Measurements from ENCODE around the gene CDK5RAP3. TPM values are rescaled to one million over a fixed set of nuclear protein-coding genes. Genes with fewer than 3 reads are reported as not detected.

The CDK5RAP3 gene
- total RNA-seq, 1 donor from 2014 or later: 52.3 TPM

DNA sequence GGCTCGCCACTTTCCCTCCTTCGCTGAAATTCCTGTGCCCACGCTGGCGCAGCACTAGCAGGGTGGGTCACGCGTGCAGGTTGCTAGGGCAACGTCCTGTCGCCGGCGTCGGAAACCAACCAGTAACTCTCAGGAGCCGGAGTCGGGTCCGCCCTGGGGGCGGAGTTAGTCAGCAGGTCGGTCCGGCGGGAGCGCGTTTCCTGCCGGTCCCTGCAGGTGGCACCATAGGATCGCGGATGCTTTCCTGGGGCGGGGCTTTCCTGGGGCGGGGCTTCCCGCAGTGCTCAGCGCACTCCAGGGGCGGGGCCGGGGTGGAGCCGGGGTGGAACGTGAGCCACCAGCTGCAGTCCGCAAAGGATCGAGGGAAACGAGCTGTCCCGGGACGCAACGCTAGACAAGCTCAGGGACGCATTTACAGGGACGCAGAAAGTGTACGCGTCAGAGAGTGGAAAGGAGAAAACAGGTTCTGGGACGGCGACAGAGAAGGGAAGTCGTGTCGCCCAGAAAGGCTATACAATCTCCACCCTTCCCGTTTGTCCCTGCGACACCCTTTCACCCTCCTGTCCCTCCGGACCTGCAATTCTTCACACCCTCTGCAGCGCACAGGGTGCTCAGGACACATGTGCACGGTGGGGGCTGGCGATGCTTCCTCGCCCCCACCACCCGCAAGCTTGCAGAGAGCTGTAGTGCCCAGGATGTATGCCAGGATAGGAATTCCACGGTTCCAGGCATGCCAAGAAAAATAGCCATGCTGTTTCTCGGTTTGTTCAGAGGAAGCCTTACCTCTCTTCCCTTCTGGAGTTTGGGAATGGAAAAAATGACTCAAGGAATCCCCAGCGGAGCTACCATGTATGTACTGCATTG, 54.4 kb downstream of the CDK5RAP3 start:
- intact Hi-C loops (cut with DNase I): loop anchor here (1.0 to 5.0 kb wide), 7 partner anchors 23 to 587 kb away; partner anchors contain the start of genes CBX1, HOXB7, NFE2L1 and SNX11
- no peaks in the 10 kb centered on the region for H3K36me3 ChIP-seq
- H3K4me1 ChIP-seq: peaks cover 17 to 31% of the 10 kb centered on the region in 2 donors
- TF ChIP-seq, protein P1, sequence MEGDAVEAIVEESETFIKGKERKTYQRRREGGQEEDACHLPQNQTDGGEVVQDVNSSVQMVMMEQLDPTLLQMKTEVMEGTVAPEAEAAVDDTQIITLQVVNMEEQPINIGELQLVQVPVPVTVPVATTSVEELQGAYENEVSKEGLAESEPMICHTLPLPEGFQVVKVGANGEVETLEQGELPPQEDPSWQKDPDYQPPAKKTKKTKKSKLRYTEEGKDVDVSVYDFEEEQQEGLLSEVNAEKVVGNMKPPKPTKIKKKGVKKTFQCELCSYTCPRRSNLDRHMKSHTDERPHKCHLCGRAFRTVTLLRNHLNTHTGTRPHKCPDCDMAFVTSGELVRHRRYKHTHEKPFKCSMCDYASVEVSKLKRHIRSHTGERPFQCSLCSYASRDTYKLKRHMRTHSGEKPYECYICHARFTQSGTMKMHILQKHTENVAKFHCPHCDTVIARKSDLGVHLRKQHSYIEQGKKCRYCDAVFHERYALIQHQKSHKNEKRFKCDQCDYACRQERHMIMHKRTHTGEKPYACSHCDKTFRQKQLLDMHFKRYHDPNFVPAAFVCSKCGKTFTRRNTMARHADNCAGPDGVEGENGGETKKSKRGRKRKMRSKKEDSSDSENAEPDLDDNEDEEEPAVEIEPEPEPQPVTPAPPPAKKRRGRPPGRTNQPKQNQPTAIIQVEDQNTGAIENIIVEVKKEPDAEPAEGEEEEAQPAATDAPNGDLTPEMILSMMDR (IDR thresholded peaks at IDR 0.05): peak; percentile 91 to 93 (median 92)
- peak; percentile 93 to 99 for DNase-seq (ENCODE audit: low spot score in 2 of 2)
- H3K27me3 ChIP-seq: no peaks in the 10 kb centered on the region
- no peaks in the 10 kb centered on the region for H3K9me3 ChIP-seq
- H3K27ac ChIP-seq: peak overlapping the region; percentile 77 to 86
- peak overlapping the region; percentile 61 to 63 for H3K4me3 ChIP-seq

DNA sequence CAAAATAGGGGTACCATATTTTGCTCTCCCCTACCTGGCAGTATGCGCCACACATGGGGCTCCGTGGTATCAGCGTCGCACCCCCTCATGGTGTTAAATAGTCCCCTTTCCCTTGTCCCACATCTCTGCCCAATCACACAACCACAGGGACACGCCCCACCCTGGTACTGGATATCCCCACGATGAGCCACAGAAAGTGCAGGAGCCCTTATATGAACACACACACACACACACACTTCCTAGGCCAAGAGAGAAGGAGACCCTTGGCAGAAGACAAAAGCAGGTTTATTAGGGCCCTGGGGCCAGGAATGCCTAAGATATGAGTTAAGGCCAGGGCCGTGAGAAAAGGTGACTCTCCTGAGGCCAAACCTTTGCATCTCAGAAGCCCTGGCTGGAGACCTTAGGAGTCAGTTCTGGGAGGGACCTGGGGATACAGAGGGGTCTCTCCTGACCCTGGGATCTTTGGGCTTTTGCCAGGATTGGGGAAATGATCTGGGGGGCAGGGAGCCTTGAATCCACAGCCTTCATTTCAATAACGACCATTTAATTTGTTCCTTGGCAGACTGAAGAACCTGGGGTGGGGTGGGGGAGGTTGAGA, 55.1 kb downstream of the CDK5RAP3 start:
- no peaks in the 10 kb centered on the region for H3K36me3 ChIP-seq
- no peaks in the 10 kb centered on the region for H3K27me3 ChIP-seq
- H3K27ac ChIP-seq: peak overlapping the region; percentile 75 to 77
- peaks cover 17 to 34% of the 10 kb centered on the region in 2 donors for H3K4me1 ChIP-seq
- H3K4me3 ChIP-seq: peak overlapping the region; percentile 61 to 63
- DNase-seq (ENCODE audit: low spot score in 2 of 2): peak; percentile 14 to 74
- H3K9me3 ChIP-seq: no peaks in the 10 kb centered on the region
- intact Hi-C loops (cut with DNase I): loop anchor here (1.0 to 5.0 kb wide), 7 partner anchors 22 to 586 kb away; partner anchors contain the start of genes CBX1, HOXB7, NFE2L1 and SNX11
- TF ChIP-seq, protein P1 (IDR thresholded peaks at IDR 0.05): no peak

DNA sequence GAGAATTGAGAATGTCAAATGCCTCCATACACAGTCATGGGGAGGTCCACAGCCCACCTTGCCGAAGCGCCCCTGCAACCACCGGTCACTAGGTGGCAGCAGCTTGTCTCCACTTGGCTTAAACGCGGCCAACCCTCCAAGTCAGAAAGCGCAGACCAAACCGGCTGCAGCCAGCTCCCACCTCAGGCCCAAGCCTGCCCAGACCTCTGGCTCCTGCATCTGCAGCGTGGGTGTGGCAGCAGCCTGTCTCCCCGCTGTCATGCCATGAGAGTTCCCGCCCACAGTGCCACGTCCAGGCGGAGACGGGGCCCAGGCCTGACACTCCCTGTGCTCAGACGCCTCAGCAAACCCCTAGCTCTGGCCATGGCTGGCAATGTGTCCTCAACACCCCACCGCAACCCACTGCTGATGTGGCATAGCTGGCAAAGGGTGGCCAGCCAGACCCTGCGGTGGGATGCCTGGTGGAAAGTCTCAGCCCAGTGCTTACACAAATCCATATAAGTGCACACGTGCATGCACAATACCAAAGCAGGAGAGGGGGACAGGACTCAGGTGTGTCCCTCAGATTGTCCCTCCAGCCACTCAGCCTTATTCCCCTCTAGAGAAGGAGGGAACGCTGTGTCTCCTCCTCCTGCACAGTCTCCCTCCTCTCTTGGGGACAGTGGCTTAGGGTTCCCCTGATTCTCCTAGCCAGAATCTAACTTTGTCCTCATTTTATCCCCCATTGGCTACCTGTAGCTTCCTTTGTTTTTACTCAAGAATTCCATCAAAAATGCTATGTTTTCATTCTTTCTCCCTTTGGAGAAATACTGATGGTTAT, 55.8 kb downstream of the CDK5RAP3 start:
- Histone ChIP-seq H3K4me3 (peak overlapping the region in 1 of 2 donors; percentile 63), H3K9me3 (no peaks in the 10 kb centered on the region), H3K36me3 (no peaks in the 10 kb centered on the region), H3K4me1 (peaks cover 17 to 34% of the 10 kb centered on the region in 2 donors), H3K27me3 (no peaks in the 10 kb centered on the region), H3K27ac (peak overlapping the region; percentile 75 to 77)
- peak; percentile 58 to 91 for DNase-seq (ENCODE audit: low spot score in 2 of 2)
- intact Hi-C loops (cut with DNase I): loop anchor here (5.0 kb wide), 2 partner anchors 516 to 586 kb away; partner anchors contain the start of gene HOXB7
- TF ChIP-seq, protein P1 (IDR thresholded peaks at IDR 0.05): peak; percentile 90 to 94 (median 92)

DNA sequence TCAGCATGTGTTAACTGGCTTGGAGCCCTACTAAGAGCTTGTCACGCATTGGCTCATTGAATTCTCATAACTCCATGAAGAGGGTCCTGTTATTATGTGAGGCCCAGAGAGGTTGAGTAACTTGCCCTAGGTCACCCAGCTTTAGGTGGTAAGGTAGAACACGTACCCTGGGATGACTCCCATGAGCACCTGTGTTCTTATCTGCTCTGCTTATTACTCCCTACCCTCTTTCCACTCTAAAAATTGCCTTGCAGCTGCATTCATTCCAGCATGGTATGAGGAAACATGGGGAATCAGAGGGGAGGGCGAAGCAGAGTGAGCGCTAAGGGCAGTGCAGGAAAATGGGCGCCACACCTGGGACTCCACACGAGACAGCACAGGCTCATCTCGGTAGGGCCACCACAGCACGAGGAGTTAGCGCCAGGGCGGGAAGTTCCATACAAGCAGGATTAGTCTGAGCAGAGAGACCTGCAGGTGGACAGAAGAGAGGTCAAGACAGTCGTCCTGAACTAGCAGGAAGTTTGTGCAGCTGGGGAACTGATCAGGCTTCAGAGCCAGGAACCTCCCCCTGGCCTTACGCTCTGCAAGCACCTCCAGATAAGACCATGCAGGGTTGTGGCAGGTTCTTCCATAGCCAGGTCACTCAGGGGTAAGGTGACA, 56.5 kb downstream of the CDK5RAP3 start:
- DNase-seq (ENCODE audit: low spot score in 2 of 2): no peak
- H3K4me1 ChIP-seq: peaks cover 17 to 34% of the 10 kb centered on the region in 2 donors
- intact Hi-C loops (cut with DNase I): loop anchor here (5.0 kb wide), 2 partner anchors 515 to 585 kb away; partner anchors contain the start of gene HOXB7

More for the DNA sequence above, 56.5 kb downstream of the CDK5RAP3 start:
- no peaks in the 10 kb centered on the region for H3K36me3 ChIP-seq
- peak overlapping the region; percentile 75 to 77 for H3K27ac ChIP-seq
- no peaks in the 10 kb centered on the region for H3K27me3 ChIP-seq
- no peaks in the 10 kb centered on the region for H3K9me3 ChIP-seq
- H3K4me3 ChIP-seq: no peak overlapping the region
- TF ChIP-seq, protein P1 (IDR thresholded peaks at IDR 0.05): no peak

All from ascending aorta (tissue), 2 donors.